ENCODE data around the gene ULK3.
"Not testable (repeated sequence)": the region's sequence is repeated elsewhere in the genome, so short reads cannot be mapped to it uniquely, and the experiment has no call there.

The ULK3 gene, protein sequence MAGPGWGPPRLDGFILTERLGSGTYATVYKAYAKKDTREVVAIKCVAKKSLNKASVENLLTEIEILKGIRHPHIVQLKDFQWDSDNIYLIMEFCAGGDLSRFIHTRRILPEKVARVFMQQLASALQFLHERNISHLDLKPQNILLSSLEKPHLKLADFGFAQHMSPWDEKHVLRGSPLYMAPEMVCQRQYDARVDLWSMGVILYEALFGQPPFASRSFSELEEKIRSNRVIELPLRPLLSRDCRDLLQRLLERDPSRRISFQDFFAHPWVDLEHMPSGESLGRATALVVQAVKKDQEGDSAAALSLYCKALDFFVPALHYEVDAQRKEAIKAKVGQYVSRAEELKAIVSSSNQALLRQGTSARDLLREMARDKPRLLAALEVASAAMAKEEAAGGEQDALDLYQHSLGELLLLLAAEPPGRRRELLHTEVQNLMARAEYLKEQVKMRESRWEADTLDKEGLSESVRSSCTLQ

DNA sequence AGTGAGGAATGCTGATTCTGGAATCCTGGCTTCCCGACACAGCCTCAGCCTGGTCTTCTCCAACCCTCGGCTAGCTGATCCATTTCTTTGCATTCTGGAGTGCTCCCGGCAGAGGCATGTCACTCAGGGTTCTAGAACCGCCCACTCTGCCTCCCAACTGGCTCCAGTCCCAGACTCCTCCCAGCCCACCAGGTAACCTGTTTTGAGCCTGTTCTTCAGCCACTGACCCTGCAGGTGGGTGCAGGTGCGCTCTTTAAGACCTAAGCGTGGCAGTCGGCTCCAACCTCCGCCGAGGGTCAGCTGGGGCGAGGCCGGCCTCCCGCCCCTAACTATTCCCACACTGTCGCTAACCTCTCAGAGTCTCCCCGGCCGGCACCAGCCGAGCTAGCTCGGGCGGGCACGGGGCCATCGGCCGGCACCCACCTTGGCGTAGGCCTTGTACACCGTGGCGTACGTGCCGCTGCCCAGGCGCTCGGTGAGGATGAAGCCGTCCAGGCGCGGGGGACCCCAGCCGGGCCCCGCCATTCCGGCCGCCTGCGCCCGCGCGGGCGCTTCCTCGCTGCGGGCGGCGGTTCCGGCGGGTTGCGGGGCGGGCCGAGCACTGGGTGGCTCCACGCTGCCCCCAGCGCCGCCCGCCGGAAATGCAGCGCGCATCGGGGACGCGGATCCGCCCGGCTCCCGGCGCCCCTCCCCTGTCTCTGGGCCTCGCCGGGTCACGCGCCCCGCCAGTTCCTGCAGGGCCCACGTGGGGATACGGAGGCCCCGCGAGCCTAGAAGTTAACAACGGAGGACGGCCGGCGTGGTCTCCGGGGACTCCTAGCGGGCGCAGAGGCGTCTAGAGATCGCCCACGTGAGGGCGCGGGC, at the start of gene ULK3:
TSS of gene ULK3 (minus strand) at position 576 of the 864 bp plus-strand sequence. CDS start at position 525, 51 bp downstream.
- DNase-seq (ENCODE audit: low read depth in 2 of 2) = peak; percentile 81 to 84

DNA sequence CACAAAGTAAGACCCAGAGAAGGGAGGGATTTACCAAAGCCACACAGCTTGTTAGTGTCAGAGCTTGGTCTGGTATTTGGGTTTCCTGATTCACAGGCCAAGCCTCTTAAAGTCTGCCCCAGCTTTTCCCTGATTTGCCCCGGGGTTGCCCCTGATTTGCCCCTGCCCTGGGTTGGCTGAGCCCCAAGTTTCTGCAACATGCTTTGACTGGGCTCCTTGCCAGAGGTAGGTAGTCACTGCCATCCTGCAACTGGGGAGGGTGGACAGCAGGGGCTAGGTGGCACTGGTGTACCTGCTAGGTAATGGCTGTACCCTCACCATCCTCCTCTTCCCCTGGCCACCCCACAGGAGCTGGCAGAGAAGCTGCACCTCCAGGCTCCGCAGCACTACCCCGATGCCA, 49.4 kb upstream of the ULK3 start:
- DNase-seq (ENCODE audit: low read depth in 2 of 2) = no peak

DNA sequence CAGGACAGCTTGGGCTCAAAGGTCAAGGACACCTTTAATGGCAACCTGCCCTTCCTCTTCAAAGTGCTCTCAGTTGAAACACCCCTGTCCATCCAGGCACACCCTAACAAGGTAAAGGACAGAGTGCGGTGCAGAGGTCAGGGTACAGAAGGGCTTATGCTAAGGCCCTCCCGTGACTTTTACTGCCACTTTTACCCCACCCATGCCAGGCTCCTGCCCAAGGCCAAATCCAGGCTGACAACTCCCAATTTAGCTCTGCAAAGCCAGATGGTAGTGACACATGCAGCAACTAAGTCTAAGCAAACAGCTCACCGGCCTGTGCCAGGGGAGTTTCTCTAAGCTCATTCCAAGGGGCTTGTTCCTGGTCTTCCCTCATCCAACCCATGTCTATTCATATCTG, 48.5 kb upstream of the ULK3 start:
- no peak for DNase-seq (ENCODE audit: low read depth in 2 of 2)

DNA sequence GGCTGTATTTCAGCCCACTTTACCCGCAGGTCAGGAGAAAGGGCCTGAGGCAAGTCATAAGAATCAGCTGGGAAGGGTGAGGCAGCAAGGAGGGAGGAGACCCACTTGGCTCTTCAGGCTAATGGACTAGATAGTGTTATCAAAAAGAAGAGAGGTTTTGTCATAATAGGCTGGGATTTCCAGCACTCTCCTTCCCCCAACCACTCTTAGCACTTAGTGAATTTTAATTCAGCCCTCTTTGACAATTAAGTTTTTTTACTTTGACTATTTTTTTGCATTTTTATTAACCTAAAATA, 47.7 kb upstream of the ULK3 start:
- no peak for DNase-seq (ENCODE audit: low read depth in 2 of 2)

DNA sequence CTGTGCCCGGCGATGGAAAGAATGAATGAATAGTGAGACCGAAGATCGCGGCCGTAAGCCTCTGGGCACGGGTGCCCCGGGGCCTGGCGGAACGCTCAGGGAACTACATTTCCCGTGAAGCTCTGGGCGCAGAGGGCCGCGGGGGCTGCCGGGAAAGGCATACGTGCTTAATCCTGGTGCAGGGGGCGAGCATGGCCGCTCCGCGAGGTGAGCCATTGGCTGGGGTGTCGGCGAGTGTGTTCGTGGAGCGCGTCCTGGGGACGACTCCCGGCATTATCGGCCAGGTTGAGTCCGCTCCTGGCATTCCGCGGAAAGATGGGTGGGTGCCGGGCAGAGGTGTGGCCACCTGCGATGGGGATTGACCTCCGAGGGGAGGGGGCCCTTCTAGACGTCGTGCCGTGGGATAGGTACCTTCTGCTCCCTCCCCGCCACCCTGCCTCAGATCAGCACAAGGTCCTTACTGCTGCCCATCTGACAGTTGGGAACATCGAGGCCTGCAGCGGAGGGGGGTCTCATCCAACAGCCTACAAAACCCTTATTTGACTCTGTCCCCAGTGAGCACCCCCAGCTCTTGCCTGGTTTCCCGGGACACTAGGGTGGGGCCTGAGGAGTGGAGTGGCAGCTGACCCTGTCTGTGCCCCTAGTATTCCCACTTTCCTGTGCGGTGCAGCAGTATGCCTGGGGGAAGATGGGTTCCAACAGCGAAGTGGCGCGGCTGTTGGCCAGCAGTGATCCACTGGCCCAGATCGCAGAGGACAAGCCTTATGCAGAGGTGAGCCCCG, 47.1 kb upstream of the ULK3 start, which contains the start of gene MPI:
TSS of gene MPI (plus strand) at position 160 of the 782 bp plus-strand sequence. CDS start at position 192, 32 bp downstream.
- peak; percentile 63 to 75 for DNase-seq (ENCODE audit: low read depth in 2 of 2)

DNA sequence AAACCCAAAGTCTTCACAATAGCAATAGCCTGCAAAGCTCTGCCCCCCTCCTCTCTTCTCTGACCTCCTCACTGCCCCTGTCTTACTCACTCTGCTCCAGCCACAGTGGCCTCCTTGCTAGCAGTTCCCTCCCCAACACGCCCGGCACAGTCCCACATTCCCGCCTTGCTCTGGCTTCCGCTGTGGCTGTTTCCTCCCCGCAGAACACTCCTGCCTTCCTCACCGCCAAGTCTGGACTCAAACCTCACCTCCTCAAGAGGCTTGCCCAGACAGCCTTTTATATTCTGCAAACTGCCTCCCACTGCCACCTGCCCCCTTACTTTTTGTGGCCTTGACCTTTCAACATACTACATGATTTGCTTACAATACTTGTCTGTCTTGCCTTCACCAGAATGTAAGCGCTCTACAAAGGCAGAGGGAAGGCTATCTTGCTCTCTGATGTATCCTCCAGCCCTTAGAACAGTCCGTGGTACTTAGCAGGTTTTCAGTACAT, 46.5 kb upstream of the ULK3 start:
- no peak for DNase-seq (ENCODE audit: low read depth in 2 of 2)

DNA sequence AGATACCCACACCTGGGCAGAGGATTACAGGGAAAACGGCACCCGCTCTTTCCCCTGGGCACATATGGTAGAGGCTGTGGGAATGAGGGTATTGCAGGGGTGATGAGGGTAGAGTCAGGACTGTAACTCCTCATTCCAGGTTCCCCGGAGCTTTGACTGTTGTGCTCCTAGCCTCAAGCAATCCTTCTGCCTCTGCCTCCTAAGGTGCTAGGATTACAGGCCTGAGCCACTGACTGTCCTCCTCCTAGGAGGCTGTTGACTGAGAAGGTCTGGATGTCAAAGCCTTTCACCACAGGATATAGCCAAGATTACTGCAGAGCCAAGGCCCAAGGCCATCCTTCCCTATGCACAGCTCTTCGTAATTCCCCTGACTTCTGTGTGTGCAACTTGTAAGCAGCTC, 45.8 kb upstream of the ULK3 start:
- DNase-seq (ENCODE audit: low read depth in 2 of 2) = no peak

DNA sequence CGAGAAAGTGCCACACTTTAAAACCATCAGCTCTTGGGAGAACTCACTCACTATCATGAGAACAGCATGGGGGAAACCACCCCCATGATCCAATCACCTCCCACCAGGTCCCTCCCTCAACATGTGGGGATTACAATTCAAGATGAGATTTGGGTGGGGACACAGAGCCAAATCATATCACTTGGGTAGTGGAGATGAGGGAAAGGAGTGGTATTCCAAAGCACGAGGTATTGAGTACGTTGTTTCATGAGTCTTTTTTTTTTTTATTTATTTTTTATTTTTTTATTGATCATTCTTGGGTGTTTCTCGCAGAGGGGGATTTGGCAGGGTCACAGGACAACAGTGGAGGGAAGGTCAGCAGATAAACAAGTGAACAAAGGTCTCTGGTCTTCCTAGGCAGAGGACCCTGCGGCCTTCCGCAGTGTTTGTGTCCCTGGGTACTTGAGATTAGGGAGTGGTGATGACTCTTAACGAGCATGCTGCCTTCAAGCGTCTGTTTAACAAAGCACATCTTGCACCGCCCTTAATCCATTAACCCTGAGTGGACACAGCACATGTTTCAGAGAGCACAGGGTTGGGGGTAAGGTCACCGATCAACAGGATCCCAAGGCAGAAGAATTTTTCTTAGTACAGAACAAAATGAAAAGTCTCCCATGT, 44.7 kb upstream of the ULK3 start:
- DNase-seq (ENCODE audit: low read depth in 2 of 2) = not testable (repeated sequence)

DNA sequence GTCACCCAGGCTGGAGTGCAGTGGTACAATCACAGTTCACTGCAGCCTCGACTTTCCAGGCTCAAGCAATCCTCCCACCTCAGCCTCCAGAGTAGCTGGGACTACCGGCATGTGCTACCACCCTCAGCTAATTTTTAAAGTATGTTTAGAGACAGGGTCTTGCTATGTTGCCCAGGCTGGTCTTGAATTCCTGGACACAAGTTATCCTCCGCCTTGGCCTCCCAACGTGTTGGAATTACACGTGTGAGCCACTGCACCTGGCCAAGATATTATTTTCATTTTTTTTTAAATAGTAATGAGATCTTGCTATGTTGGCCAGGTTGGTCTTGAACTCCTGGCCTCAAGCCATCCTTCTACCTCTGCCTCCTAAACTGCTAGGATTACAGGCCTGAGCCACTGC, 42.5 kb upstream of the ULK3 start:
- no peak for DNase-seq (ENCODE audit: low read depth in 2 of 2)

DNA sequence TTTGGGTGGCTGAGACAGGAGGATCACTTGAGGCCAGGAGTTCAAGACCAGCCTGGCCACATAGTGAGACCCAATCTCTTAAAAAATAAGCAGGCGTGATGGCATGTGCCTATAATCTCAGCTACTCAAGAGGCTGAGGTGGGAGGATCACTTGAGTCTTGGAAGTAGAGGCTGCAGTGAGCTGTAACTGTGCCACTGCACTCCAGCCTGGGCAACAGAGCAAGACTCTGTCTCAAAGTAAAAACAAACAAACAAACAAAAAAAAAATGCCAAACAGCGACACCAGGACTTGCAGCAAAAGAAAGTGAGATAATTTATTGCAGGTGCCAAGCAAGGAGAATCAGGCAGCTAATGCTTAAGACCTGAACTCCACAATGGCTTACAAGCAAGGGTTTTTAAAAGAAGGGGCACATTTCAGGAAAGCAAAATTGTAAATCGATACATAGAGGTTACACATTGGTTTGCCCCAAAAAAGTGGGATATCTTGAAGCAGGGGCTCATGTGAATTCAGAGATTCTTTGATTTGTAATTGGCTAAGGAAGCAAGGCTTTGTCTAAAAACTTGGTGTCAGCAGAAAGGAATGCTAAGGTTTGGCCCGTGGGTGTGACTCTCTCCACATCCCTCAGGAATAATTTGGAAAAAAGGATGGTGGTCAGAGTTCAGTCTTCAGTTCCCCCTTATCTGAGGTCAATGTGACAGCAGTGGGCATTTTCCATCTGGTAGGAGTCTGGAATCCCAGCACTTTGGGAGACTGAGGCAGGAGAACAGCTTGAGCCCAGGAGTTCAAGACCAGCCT, 41.7 kb upstream of the ULK3 start:
- DNase-seq (ENCODE audit: low read depth in 2 of 2) = no peak

DNA sequence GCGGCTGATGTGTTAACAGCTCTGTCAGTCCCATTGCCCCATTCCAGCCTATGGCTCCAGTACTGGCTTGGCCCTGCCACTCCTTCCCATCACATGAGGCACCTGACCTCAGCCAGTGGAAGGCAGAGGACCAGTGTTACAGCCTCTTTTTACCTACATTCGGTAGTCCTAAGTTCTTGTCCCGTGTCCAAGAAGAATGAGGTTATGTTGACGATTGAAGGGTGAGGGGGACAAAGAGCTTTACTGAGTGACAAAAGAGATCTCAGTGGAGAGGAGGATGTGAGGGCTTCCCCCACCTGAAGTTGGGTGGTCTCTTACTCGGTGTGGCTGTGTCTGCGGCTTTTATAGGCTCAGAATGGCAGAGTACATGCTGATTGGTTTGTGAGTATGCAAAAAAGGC, 39.6 kb upstream of the ULK3 start:
- no peak for DNase-seq (ENCODE audit: low read depth in 2 of 2)

DNA sequence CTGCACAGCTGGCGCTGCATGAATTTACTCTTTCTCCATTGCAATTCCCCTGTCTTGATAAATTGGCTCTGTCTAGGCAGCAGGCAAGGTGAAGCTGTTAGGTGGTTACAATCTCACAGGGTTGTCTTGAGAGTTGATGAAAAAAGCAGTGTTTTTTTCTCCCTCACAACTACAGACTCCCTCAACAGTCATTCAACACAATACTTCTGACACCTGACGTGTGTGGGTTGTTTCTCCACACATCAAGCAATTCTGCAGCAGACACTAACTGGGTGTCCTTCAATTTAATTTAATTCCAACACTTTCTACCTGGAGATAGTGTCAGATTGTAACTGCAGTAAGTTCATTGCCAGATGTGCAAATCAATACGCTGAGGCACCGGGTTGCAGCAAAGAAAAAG, 35.3 kb upstream of the ULK3 start:
- DNase-seq (ENCODE audit: low read depth in 2 of 2) = no peak

DNA sequence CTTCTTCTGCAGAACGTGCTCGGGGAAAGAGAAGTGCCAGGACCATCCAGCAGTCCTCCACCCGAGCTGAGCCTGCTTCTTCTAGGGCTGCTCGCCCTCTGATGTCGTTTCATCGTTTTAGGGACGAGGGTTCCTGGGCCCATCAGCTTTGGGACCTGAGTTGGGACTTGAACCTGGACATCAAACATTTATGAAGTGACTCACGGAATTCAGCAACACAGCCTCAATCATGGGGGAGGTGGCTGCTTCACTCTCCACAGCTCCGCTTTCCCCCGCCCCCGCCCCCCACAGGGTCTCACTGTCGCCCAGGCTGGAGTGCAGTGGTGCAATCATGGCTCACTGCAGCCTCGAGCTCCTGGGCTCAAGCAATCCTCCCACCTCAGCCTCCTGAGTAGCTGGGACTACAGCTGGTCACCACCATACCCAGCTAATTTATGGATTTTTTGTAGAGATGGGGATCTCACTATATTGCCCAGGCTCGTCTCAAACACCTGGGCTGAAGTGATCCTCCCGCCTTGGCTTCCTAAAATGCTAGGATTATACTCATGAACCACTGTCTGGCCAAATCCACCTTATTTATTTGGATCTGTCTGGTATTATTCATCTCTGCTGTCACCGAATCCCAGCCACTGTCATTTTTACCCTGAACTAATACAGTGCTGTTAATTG, 30.9 kb upstream of the ULK3 start:
- DNase-seq (ENCODE audit: low read depth in 2 of 2) = no peak

DNA sequence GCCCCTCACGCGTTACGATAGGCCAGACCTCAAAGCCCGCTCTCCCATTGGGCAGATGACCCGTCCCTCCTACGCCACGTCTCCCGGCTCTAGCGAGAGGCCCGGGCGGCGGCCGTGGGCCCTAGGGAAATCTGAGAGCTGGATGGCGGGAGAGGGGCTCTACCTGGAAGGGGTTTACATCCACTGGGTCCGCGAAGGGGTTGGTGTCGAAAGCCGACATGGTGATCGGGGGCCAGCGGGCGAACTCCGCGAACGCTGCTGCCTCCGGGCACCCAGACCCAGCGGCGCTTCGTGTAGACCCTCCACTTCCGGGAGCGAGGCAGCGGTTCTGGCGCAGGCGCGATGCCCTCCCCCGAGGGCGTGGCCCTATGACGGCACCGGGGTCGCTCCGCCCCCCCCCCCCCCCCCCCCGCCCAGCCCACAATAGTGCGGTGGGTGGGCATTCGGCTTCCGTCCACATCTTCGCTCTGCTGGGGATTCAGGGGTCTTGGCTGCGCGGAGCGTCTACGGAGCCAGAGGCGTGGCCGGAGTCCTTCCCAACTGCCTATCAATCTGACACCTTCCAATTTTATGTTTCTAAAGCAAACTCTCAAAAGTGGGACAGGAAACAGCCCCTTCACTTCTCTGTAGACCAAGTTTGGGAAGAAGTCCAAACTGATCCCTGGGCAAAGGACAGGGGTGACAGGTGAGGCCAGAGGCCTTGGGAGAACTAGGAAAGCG, 30.2 kb upstream of the ULK3 start, which contains the start of gene SCAMP2:
TSS of gene SCAMP2 (minus strand) at position 330 of the 720 bp plus-strand sequence. CDS start at position 220, 110 bp downstream.
- DNase-seq (ENCODE audit: low read depth in 2 of 2) = peak; percentile 75 to 87

DNA sequence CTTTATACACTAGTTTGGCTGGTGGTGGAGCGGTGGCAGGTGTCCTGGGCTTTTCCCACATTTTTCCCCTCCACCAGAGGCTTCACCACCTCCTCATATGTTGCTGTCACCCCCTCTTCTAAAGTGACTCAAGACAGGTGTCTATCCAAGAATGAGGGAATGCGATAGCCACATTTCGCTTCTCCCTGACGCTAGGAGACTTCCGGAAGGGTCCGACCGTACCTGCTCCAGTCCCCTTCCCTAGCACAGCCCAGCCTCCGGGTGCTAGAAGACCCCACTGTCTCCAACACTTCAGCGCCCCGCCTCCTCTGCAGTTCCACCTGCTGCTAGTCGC, 29.7 kb upstream of the ULK3 start:
- DNase-seq (ENCODE audit: low read depth in 2 of 2) = no peak

DNA sequence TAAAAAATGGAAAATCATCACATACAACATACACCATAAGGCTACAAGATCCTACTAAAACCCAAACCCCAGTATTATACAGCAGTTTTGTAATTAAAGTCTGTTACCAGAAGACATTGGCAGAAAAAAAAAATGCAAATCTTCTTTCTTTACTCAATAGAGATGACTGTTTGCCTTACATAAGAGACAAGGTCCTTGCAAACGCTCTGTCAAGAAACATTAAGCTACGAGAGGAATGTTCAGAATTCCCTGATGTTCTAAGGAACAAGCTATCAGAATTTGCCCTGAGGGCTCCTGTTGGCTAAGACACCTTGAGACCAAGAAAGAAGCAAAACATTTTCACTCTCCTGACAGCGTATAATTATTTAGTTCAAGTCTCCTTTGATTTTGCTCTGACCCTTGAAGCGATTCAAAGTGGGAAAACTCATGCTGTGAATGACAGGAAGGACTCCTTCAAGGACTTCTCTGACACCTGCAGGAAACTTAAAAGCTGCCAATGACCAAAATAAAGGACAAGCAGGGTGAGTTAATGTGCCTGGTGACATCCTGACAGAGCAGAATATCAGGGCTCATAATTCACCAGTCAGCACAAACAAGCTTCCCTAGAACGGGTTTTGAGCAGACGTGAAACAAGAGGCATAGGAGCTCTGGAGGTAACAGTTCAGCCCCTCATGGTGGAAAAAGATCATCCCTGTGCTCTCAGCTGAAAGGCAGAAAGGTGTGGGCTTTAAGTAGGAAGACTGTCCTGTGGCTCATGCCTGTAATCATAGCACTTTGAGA, 27.7 kb upstream of the ULK3 start:
- DNase-seq (ENCODE audit: low read depth in 2 of 2) = no peak

DNA sequence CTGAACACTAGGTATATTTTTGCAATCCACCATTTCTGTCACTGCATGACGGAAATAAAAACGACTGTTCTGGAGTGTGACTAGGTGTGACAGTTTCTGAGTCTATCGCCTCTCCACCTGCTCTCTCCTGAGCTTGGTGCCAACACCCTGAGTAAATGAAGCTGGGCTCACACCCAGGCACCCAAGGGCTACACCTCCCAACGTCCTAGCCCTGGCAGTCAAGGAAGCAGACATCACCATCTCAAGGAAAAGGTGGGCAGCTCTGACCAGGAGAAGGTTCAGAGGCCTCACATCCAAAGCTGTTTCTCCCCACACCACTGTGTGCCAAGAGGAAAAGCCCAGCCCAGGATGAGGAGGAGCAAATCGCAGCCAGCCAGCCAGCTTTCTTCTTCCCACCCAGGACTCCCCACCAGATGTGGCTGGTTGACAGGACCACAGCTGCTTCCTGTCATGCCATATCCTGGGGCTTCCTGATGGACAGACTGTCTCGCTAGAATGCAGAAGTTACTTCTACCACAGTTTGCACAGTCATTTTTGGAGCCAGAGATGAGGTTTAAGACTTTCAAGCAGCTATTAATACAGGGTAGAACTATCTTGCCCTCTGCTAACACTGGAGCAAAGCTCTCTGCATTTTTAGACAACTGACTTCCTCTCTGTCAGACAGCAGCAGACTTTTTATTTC, 26.9 kb upstream of the ULK3 start:
- no peak for DNase-seq (ENCODE audit: low read depth in 2 of 2)

DNA sequence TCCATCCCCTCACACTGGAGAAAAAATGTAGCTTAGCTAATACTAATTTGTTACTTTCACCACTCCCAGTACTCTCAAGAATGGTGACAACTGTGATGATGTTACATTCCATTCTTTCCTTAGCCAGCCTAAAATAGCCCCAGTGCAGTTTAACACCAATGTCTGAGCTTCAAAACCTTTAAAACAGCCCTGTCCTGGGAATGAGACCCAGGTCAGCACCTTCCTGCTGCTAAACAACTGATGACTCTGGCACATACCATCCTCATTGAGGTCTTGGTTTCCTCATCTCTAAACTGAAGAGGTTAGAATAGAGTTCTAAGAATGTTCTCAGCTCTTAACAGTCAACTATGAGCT, 26.4 kb upstream of the ULK3 start:
- DNase-seq (ENCODE audit: low read depth in 2 of 2) = no peak
